ENCODE data around the gene ANKS1B.

The ANKS1B gene

GRCh38 chr12:99920353-99920960, 64.3 kb downstream of the ANKS1B start:
- no peak for TF ChIP-seq NFIC (IDR thresholded peaks at IDR 0.05)
- TF ChIP-seq CEBPB (IDR thresholded peaks at IDR 0.05): no peak
- TF ChIP-seq TCF12 (IDR thresholded peaks at IDR 0.05; ENCODE audit: low read depth): no peak
- no peak for TF ChIP-seq CREB1 (IDR thresholded peaks at IDR 0.05; ENCODE audit: low read depth)
- no peak for TF ChIP-seq EGR1 (IDR thresholded peaks at IDR 0.05)
- TF ChIP-seq ZBTB7A (IDR thresholded peaks at IDR 0.05; ENCODE audit: low read depth): no peak
- TF ChIP-seq, protein P1, sequence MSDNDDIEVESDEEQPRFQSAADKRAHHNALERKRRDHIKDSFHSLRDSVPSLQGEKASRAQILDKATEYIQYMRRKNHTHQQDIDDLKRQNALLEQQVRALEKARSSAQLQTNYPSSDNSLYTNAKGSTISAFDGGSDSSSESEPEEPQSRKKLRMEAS (IDR thresholded peaks at IDR 0.05): no peak
- no peak for TF ChIP-seq FOXM1 (IDR thresholded peaks at IDR 0.05; ENCODE audit: borderline replicate concordance, low read depth)
- TF ChIP-seq REST (IDR thresholded peaks at IDR 0.05; ENCODE audit: low read depth): no peak

DNA sequence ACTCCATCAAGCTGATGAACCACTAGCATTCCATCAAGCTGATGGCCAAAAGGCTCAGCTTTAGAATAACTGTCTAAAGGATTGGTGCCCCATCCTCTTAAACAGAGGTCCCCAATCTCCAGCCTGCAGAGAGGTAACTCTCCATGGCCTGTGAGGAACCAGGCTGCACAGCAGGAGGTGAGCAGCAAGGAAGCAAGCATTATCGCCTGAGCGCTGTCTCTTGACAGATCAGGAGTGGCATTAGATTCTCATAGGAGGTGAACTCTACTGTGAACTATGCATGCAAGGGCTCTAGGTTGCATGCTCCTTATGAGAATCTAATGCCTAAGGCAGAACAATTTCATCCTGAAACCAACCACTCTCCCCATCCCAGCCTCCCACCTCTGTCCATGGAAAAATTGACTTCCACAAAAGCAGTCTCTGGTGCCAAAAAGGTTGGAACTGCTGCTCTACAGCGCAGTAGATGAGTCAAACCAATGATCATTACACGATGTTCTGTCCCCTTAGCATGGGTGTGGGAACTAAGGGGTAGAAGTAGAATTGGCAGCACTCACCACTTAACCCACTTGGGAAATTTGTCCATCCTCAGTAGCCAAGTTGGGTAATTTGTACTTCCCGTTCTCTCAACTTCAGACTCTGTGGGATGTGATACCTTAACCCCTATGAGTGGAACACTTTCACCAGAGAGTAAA, 66.9 kb downstream of the ANKS1B start:
- TF ChIP-seq NFIC (IDR thresholded peaks at IDR 0.05) (no peak), REST (IDR thresholded peaks at IDR 0.05; ENCODE audit: low read depth) (no peak), CREB1 (IDR thresholded peaks at IDR 0.05; ENCODE audit: low read depth) (no peak), USF1 (IDR thresholded peaks at IDR 0.05) (no peak), CEBPB (IDR thresholded peaks at IDR 0.05) (no peak), ZBTB7A (IDR thresholded peaks at IDR 0.05; ENCODE audit: low read depth) (no peak), FOXM1 (IDR thresholded peaks at IDR 0.05; ENCODE audit: borderline replicate concordance, low read depth) (no peak), EGR1 (IDR thresholded peaks at IDR 0.05) (no peak), TAF1 (IDR thresholded peaks at IDR 0.05; ENCODE audit: low read depth) (no peak), RAD21 (IDR thresholded peaks at IDR 0.05; ENCODE audit: low read depth) (no peak), YY1 (IDR thresholded peaks at IDR 0.05; ENCODE audit: low read depth) (no peak), TEAD4 (IDR thresholded peaks at IDR 0.05) (no peak), EP300 (IDR thresholded peaks at IDR 0.05; ENCODE audit: borderline replicate concordance) (no peak), TCF12 (IDR thresholded peaks at IDR 0.05; ENCODE audit: low read depth) (no peak)
- TF ChIP-seq, protein P1 (IDR thresholded peaks at IDR 0.05): no peak

- no peak for TF ChIP-seq TEAD4 (IDR thresholded peaks at IDR 0.05)
- TF ChIP-seq EGR1 (IDR thresholded peaks at IDR 0.05): no peak
- TF ChIP-seq CREB1 (IDR thresholded peaks at IDR 0.05; ENCODE audit: low read depth): no peak
- TF ChIP-seq TCF12 (IDR thresholded peaks at IDR 0.05; ENCODE audit: low read depth): no peak
- TF ChIP-seq ZBTB7A (IDR thresholded peaks at IDR 0.05; ENCODE audit: low read depth): no peak
- TF ChIP-seq USF1 (IDR thresholded peaks at IDR 0.05): no peak
- TF ChIP-seq REST (IDR thresholded peaks at IDR 0.05; ENCODE audit: low read depth): no peak
- no peak for TF ChIP-seq YY1 (IDR thresholded peaks at IDR 0.05; ENCODE audit: low read depth)
- no peak for TF ChIP-seq EP300 (IDR thresholded peaks at IDR 0.05; ENCODE audit: borderline replicate concordance)
- TF ChIP-seq NFIC (IDR thresholded peaks at IDR 0.05): no peak
- TF ChIP-seq, protein P1 (IDR thresholded peaks at IDR 0.05): no peak
- TF ChIP-seq FOXM1 (IDR thresholded peaks at IDR 0.05; ENCODE audit: borderline replicate concordance, low read depth): no peak
- no peak for TF ChIP-seq CEBPB (IDR thresholded peaks at IDR 0.05)
- no peak for TF ChIP-seq TAF1 (IDR thresholded peaks at IDR 0.05; ENCODE audit: low read depth)
- TF ChIP-seq RAD21 (IDR thresholded peaks at IDR 0.05; ENCODE audit: low read depth): no peak
Measured at GRCh38 chr12:99916555-99916954, 68.2 kb downstream of the ANKS1B start.
